GM19328 (cell line): ENCODE results near the gene CMTM7.

ENCODE experiments used
- ATAC-seq: cut with Tn5 transposase; IDR thresholded peaks from one replicate; pipeline ENCODE4 v1.9.1; 2021; ENCODE audit warnings: mild to moderate bottlenecking, moderate library complexity; ENCODE audit not compliant: unreplicated experiment

The CMTM7 gene, protein sequence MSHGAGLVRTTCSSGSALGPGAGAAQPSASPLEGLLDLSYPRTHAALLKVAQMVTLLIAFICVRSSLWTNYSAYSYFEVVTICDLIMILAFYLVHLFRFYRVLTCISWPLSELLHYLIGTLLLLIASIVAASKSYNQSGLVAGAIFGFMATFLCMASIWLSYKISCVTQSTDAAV

DNA sequence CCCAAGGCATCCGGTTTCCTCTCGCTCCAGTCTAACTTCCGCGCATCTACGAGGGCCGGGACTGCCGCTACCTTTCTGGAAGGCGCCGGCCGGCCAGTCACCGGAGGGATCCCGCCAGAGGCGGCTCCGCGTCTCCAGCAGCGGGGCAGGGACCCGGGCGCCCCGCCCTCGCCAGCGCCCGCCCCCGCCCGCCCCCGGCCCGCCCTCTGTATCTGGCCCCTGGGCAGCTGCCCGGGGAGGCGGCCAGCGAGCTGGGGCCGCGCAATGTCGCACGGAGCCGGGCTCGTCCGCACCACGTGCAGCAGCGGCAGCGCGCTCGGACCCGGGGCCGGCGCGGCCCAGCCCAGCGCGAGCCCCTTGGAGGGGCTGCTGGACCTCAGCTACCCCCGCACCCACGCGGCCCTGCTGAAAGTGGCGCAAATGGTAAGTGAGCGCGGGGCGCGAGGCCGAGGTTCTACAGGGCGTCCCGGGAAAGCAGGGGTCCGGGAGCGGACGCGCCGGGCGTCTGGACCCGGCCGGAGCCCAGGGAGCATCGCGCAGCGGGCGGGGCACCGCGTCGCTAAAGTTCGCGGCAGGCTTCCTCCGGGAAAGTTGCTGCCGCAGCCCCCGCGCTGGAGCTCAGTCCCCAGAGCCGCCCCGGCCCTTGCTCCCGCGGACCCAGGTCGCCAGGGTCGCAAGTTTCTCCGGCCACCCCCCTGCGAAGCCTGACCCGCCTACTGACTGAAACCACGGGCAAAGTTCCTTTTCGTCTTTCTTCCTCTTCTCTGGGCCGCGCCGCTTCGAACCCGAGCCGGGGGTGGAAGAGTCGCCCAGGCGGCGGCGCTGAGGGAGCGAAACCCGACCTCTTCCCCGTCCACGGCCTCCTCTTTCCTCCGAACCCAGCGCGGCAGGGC lies at the start of gene CMTM7:
TSS of gene CMTM7 (plus strand) at position 211 of the 893 bp plus-strand sequence. CDS start at position 265, 54 bp downstream.
- no peak for ATAC-seq

DNA sequence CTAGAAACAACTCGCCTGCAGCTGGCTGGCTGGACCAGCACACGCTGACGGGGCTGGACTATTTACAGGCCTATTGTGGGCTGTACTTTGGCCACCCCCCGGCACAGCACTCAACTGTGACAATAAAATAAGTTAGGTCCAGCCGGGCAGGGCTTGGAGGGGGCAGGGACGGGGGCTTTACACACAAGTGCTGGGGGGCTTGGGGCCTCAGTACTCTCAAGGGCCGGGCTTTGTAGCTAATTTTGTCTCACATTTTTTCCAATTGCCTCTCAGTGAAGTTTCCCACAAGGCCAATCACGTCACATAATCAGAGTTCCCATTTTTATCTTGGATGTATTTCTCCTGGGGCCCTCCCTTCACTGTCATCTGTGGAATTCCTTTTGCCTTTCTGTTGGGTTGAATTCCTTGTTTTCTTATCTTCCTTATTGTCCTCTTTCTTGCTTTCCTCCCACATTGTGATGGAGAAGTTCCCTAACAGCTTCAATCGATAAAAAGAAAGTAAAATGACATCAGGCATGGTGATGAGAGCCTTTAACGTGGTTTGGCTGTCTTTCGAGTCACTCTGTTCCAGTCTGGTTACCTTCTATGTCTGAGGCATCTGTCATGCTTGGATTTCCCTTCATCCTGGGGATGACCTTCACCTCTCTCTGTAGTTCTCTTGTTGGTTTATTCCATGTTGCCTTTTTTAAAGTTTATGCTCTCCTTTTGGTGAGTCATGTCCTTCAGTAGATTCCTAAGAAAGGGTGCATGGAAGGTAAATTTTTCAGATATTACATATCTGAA lies 44.1 kb upstream of the CMTM7 start:
- ATAC-seq: no peak

DNA sequence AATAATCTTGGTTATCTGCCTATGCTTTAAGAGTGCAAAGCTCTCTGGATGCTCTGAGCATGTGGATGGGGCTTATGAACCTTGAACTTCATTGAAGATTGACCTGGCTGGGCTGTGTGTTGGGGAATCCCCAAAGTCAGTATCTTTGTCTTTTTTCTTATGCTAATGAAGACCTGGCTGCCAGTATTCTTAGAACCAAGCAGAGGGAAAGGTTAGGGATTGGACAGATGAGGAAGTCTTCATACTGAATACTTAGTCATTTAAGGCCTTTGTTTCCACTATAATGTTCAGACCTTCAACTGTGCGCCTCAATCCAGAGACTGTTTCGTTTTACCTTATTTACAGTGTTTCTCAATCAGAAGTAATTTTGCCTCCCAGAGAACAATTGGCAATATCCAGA lies 42.5 kb upstream of the CMTM7 start:
- no peak for ATAC-seq

DNA sequence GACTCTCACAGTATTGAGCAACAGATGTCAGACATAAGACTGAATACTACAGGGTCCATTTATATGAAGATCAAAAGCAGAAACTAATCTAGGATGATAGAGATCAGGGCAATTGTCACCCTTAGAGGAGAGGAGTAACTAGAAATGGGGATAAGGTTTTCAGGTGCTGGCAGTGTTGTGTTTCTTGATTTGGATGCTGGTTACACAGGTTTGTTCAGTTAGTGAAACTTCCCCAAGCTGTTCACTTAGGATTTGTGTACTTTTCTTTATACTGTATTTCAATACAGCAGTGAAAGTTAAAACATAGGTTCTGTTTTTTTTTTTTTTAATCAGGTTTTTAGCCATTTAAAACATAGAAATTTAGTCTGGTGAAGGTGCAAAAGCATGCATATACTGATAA lies 39.1 kb upstream of the CMTM7 start:
- ATAC-seq: no peak

DNA sequence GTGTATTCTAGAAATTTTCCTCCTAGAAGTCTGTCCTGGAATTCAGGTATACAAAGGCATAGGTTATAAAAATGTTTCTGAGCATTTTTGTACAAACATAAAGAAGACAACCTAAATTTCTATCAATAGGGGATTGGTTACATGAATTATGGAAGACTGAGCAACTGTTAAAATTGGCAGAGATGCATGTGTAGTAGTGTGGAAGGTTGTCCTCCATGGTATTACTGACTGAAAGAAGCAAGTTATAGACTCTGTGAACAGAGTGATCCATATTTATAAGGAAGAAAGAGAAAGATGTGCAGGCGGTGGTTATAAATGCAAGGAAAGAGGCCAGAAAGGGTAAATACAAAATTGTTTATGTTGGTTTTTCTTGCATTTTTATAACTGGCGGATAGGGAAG lies 38.3 kb upstream of the CMTM7 start:
- ATAC-seq: no peak

DNA sequence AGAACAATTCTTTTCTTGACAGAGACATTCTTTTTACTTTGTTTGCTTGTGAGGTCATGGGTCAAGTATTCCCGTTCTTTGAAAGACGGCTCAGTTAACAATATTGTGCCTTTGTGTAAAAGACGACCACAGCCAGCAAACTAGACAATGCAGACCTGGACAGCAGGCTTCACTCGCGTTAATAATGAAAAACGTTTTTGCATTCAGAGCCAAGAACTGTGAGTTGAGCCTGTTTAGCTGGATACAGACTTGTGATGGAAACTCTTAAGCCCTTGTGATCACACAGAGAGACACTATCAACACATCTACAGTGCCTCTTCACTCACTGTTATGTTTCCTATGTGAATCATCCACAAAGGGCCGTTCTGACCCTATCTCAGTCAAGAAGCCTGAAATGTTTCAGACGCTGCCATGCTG lies 37.3 kb upstream of the CMTM7 start:
- no peak for ATAC-seq

DNA sequence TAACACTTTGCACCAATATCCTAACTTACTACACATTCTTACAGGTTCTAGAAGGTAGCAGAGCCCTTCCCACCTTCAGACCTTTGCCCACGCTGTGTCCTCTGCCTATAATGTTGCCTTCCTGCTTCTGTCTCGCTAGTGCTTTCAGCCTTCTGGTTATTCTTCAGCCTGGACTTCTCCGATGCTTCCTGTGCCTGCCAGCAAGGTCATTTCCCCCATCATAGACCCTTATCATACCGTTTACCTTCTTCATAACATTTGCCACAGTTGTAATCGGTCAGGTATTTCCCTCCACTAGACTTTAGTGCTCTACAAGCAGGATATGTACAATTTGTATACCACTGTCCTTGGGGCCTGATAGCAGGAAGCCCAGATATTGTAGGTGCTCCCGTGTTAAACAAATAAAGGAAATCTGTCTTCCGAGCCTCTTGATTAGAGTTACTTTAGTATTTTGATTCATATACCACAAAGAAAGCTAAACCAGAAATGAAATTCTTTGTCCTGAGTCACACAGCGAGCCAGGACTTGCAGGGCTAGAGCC lies 35.8 kb upstream of the CMTM7 start:
- no peak for ATAC-seq

DNA sequence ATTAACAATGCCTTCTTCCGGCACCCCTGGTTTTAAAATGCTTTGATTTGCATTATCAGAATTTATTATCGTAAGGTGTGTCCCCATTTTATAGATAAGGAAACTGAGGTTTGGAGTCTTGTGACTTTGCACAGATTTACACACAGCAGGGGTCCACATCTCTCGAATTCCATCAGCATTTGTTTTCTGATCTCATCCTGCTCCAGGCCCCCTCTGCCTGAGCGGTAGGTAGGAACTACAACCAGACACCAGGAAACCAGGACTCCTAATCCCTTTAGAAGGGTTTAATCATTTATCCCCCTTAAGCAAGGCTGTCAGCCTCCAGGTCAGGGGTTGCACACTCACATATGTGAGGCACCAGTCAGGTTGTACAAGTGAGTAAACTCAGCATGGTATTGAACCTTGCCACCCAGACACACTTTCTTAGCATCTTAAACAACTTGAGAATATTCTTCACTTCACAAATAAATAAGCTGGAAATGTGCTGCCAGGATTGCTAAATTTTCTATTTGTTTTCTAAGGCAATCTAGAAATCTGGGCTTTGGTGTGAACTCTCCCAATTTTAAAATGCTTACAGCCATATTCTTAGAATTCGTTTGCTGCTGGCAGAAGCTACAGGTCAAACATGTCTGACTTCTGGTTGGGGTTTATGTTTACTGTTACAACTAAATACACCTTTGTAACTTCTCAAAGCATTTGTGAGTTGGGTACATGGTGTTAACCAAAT lies 31.7 kb upstream of the CMTM7 start:
- no peak for ATAC-seq

DNA sequence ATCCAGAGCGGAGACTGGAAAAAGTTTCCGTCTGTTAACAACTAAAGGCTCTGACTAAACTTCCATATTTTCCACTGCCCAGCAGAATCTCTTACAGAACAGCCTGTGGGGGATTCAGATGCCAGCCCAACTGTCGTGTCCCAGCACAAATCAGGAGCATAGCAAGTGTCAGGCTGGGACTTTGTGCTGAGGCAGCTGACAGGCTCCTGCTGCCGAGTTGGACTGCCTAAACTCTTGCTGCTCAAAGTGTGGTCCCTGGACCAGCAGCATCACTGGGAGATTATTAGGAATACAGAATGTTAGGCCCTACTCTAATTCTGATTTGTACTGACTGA lies 31.2 kb upstream of the CMTM7 start:
- no peak for ATAC-seq

DNA sequence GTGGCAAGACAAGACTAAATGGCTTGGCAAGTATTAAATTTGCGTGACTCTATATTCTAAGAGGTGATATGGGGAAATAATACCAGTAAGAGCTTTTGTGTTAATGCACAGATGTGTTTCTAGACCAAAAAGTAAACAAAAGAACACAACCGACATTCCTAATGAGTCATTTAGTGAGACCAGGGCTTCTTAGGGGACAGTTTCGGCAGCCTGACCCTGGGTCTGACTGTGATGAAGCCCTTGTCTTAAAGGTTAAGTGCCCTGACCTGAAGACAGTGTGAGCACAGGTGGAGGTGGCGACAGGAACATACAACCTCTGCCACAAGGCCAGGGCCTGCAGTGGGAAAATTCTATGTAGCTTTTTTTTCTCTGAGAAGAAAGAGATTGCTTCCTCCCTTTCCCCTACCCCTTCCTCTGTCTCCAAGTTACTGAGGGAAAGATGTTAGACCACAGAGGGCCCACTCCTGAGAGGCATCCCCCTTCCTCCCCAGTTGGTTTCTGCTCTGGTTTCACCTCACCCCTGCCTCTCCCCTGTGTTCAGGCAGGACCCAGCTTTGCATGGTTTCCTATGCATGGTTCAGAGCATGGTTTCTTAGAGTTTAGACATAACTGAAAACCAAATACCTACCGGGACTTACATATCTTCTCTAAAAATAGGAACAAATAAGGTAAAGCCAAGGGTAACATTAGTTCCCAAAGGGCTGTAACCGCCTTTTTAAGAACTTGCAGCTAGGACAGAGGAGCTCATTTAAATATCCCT lies 24.8 kb upstream of the CMTM7 start:
- ATAC-seq: no peak

DNA sequence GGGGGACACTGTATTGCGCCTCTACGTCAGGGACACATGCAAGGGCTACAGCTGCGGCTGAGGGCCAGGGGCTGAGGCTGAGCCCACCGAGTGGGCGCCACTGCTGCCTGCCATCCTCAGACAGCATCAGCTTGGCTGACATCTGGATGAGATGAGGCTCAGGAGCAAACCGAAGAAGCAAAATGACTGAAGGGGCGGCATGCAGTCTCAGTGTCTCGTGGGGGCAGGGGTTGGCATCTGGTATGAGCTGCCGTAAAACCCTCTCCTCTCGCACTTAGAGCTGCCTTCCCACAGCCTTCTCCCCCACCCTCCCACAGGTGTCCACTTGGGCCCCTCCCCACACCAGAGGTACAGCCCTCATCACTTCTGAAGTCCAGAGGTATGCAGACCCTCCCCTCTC lies 24.2 kb upstream of the CMTM7 start:
- no peak for ATAC-seq

DNA sequence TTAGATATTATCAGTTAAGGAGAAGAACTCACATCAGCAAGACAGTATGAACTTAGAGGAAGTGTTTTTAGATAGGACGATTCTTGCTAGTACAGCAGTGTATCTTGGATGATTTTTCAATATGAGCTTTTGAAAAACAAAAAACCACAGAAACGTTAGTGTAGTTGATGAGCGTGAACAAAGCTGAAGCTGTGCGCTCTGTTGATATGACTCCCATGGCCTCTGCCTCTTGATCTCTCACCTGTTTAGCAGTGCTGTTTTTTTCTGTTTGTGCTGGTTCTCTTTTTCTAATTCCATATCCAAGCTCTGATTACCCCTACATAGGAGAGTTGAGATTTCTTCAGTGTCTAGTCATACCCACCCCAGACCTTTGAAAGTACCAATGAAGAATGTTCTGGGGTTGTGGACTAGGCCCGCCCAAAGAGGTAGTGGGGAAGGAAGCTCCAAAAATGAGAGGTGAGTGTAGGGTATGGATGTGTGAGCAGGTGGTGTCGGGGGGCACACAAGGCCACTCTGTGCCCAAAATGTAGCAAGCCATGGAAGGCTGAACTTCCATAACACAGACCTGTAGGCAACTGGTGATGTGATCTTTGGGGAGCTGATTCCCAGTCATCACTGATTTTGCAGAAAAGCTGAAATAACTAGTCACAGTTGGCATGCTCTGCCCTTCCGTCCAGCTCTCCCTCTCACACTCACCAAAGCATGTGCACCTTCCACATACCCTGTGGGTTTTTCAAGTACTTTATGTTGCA lies 20.0 kb upstream of the CMTM7 start:
- no peak for ATAC-seq

DNA sequence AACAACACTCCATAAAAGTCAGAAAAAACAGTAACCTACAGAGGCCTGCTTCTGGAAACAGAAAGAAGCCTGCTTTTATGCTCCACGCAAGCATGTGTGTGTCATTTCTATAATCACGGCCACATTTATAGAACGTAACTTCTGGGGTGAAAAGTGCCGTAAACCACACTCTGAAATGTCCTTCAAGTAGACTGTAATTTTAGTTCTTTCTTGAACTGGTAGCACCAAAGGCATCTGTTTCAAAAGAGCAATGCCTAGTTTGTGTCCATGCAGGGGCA lies 19.5 kb upstream of the CMTM7 start:
- no peak for ATAC-seq

DNA sequence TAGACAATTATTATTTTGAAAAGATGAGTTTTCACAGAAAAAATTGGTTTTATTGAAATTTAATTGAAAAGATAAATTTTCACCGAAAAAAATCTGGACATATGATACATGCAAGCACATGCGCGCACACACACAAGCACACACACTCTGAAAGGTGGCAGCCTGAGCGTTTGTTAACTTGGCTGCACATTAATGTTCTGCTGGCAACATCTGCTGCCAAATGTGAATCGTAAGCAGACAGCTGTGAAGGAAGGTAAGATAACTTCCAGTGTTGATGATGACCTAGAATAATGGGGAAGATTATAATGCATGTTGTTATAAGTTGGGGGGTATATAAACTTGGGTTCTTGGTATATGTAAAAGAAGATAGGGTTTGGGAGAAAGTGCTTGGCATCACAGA lies 18.4 kb upstream of the CMTM7 start:
- ATAC-seq: no peak

DNA sequence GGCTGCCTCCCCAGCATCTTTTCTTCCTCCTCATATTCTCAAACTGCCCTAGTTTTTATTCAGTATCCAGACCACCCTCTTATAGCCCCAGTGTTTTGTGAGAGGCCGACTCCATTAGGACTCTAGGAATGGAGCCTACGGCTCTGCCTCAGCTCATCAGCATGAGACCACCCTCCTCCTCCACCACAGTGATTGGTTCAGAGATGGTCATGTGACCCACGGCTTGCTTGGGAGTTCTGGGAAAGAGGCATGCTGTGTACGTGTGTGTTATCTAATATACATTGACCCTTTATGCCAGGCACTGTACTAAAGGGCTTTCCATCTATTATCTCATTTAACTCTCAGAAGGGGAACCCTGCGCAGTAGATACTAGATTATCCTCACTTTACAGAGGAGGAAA lies 17.8 kb upstream of the CMTM7 start:
- no peak for ATAC-seq

DNA sequence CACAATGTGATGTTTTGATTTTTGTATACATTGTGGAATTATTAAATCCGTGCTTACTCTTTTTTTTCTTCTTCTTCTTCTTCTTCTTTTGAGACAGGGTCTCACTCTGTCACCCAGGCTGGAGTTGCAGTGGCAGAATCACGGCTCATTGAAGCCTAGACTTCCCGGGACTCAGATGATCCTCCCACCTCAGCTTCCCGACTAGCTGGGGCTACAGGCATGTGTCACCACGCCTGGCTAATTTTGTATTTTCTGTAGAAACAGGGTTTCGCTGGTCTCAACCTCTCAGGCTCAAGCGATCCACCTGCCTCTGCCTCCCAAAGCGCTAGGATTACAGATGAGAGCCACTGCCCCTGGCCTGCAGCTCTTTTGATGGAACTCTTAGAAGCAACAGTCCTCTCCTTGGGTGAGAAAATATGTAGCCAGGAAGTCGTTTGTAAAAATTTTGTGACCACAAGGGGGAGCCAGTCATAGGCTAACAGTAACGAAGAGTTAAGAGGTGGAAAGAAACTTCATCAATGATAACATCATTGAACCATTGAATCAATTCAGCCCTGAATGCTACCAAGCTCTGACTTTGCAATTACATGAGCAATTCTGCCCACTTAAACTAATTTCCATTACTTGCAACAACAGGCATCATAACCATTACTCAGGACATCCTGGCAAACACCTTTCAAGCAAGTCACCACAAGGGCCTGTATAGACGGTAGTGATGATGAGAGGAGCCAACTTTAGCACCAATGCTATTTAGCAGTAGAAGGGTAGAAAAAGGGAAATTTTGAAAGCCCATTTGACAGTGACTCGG lies 16.7 kb upstream of the CMTM7 start:
- no peak for ATAC-seq

DNA sequence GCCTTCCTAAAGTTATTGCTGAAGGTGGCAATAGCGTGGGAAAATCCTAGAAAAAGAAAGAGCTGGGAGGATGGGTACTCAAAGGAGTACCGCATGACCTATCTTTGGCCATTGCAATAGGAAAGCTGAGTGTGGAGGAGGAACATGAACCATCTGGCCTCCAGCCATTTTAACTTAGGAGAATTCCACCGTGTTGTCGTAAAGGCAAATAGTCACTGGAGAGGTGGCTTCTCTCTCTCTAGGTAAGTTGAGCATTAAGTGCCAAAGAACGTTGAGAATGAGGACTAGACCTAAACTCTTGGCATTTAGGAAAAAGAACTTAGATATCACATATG lies 16.1 kb upstream of the CMTM7 start:
- ATAC-seq: no peak

DNA sequence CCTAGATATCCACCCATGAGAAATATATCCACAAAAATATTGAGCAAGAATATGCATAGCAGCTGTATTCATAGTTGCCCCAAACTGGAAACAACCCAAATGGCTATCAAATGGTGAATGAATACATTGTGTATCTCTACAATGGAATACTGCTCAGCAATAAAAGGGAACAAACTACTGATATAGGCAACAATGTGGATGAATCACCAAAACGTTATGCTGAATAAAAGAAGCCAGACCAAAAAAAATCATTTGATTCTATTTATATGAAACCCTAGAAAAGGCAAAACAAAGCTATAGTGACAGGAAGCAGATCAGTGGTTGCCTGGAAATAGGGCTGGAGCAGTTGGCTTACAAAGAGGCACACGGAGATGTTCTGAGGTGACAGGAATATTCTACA lies 15.5 kb upstream of the CMTM7 start:
- no peak for ATAC-seq

DNA sequence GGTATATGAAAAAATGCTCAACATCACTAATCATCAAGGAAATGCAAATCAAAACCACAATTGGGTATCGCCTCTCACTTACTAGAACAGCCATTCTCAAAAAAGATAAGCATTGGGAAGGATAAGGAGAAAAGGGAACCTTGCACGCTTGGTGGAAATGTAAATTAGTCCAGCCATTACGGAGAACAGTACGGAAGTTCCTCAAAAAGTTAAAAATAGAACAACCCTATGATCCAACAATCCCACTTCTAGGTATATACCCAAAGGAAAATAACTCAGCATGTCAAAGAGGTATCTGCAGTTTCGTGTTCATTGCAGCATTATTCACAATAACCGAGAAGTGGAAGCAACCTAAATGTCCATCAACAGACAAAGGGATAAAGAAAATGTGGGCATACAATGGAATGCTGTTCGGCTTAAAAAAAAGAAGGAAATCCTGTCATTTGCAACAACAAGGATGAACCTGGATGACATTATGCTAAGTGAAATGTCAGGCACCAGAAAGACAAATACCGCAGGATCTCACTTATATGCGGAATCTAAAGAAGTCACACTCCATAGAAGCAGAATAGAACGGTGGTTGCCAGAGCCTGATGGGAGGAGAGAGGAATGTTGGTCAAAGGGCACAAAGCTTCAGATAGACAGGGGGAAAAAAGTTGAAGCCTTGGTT lies 11.7 kb upstream of the CMTM7 start:
- ATAC-seq: no peak
